Psoas muscle (tissue), 8 donors: ENCODE measurements around the gene FKBP11. TPM values are rescaled to one million over a fixed set of nuclear protein-coding genes. Genes with fewer than 3 reads are reported as not detected.

Source experiments
- ATAC-seq, 4 donors: fragments of 200-7000 bp; cut with Tn5 transposase; one replicate each; pipeline ENCODE4 v1.9.1; 2020; ENCODE audit warnings: moderate library complexity in 3 of 4, mild to moderate bottlenecking in 2 of 4
- DNase-seq, 2 donors: peaks; one replicate each; pipeline ENCODE4 v3.0.0-alpha.2; 2020
- H3K27ac ChIP-seq: fragments of 200-600 bp; one replicate; pipeline ENCODE4 v1.8.0; 2022
- H3K27me3 ChIP-seq, 3 donors: fragments of 200-600 bp in 1 of 3; one replicate each; pipeline versions ENCODE4 v1.6.1 to v1.8.0; 2013 to 2022; ENCODE audit warnings: low read length in 2 of 3, mild to moderate bottlenecking in 2 of 3, moderate library complexity in 1 of 3; ENCODE audit not compliant: insufficient read depth in 3 of 3
- H3K36me3 ChIP-seq, 2 donors: fragments of 200-600 bp in 1 of 2; one replicate each; pipeline versions ENCODE4 v1.6.1 to v1.8.0; 2013 to 2022; ENCODE audit warnings: low read depth in 1 of 2, mild to moderate bottlenecking in 1 of 2, moderate library complexity in 1 of 2; ENCODE audit not compliant: insufficient read depth in 1 of 2
- H3K4me1 ChIP-seq: fragments of 200-600 bp; one replicate; pipeline ENCODE4 v1.8.0; 2022
- H3K4me3 ChIP-seq: fragments of 200-600 bp; one replicate; pipeline ENCODE4 v1.8.0; 2022; ENCODE audit warnings: mild to moderate bottlenecking
- H3K9me3 ChIP-seq: fragments of 200-600 bp; one replicate; pipeline ENCODE4 v1.8.0; 2022
- CTCF ChIP-seq: fragments of 200-600 bp; IDR thresholded peaks from one replicate; pipeline ENCODE4 v1.8.0; 2022; ENCODE audit warnings: antibody characterized with exemption
- WGBS, 3 donors: extraction: QIAGEN DNeasy Blood & Tissue Kit; methylation state at CpG; one replicate each; pipeline versions ENCODE4 v1.1.6 to v1.1.7; 2013; 5-methylcytosine and 5-hydroxymethylcytosine counted together
- intact Hi-C, 2 donors: fragments of 100-400 bp; cut with DNase I; formaldehyde crosslinking; loops; one replicate each; pipeline versions ENCODE4 v1.11.0 to v1.14.2; 2022
- polyA plus RNA-seq, 3 donors: library from polyadenylated mRNA; stranded (reverse); fragments of 200-250 nt; gene quantifications; one replicate each; pipeline ENCODE4 v1.2.3, GENCODE V29; 2013
- total RNA-seq, 4 donors: library from RNA; stranded (reverse); fragmentation: NEBNext Ultra II Directional in 2 of 4; extraction: Animal tissue kit (Norgen Biotek cat#: 25700) in 2 of 4; gene quantifications; one replicate each; pipeline versions ENCODE4 v1.2.1 to v1.2.4, GENCODE V29; 2021 to 2023
- donor health status: healthy with polysubstance abuse.
- donor health status: DM: no; HTN: no; CAD: no; lungs with moderate emphysema.
- donor health status: Bipolar disorder and iron deficiency.
- donor health status: healthy.
- donor health status: DM: yes; HTN: yes; CAD: no.
- donor health status: DM: no; HTN: no; CAD: no.
- donor health status: DM: no; HTN: no; CAD: no.
- donor health status: DM: yes; HTN: yes; CAD: no.

The FKBP11 gene
- total and polyA plus RNA-seq, 7 donors: 1.6 to 7.8 (median 2.6) TPM

- H3K9me3 ChIP-seq: no peaks in the 10 kb centered on the region
- no peak for TF ChIP-seq CTCF
- DNase-seq (no peak), ATAC-seq (no peak)
- H3K27me3 ChIP-seq: no peaks in the 10 kb centered on the region
- 83 to 93% (median 86%) methylated on average over 7 of the region's 7 CpGs for WGBS, 3 donors
- no peak overlapping the region for H3K4me3 ChIP-seq
- H3K27ac ChIP-seq: no peak overlapping the region
- H3K4me1 ChIP-seq: no peaks in the 10 kb centered on the region
- peaks cover 0 to 38% of the 10 kb centered on the region in 2 donors for H3K36me3 ChIP-seq
- intact Hi-C loops: loop anchor here in 1 of 2 donors (5.0 kb wide), 1 partner anchor 87 kb away; the partner anchor contains the start of gene DDX23
Measured at GRCh38 chr12:48938805-48939204, 13.5 kb upstream of the FKBP11 start.

GRCh38 chr12:48937170-48937569 is 11.9 kb upstream of the FKBP11 start:
- intact Hi-C loops: loop anchor here in 1 of 2 donors (5.0 kb wide), 1 partner anchor 85 kb away; the partner anchor contains the start of gene DDX23
- H3K4me3 ChIP-seq: no peak overlapping the region
- no peak for ATAC-seq
- H3K4me1 ChIP-seq: no peaks in the 10 kb centered on the region
- no peak overlapping the region for H3K27ac ChIP-seq
- H3K36me3 ChIP-seq: peaks cover 0 to 50% of the 10 kb centered on the region in 2 donors
- H3K9me3 ChIP-seq: no peaks in the 10 kb centered on the region
- no peaks in the 10 kb centered on the region for H3K27me3 ChIP-seq
- TF ChIP-seq CTCF: no peak
- 83 to 85% (median 83%) methylated on average over 6 of the region's 6 CpGs for WGBS, 3 donors
- no peak for DNase-seq

- Histone ChIP-seq H3K4me1 (no peaks in the 10 kb centered on the region), H3K4me3 (no peak overlapping the region), H3K9me3 (no peaks in the 10 kb centered on the region), H3K27ac (no peak overlapping the region), H3K27me3 (no peaks in the 10 kb centered on the region), H3K36me3 (peaks cover 0 to 54% of the 10 kb centered on the region in 2 donors)
- intact Hi-C loops: loop anchor here (1.0 to 5.0 kb wide), 2 partner anchors 83 to 84 kb away; partner anchors contain the start of gene DDX23 (in 1 of the 2)
- peak; percentile 86 for TF ChIP-seq CTCF
- peak; percentile 57 to 87 (median 78) for ATAC-seq
- peak; percentile 74 to 83 for DNase-seq
Measured at GRCh38 chr12:48936379-48936979, 11.2 kb upstream of the FKBP11 start.

- Histone ChIP-seq H3K36me3 (peaks cover 0 to 52% of the 10 kb centered on the region in 2 donors), H3K4me3 (no peak overlapping the region), H3K27me3 (no peaks in the 10 kb centered on the region), H3K4me1 (no peaks in the 10 kb centered on the region), H3K27ac (no peak overlapping the region), H3K9me3 (no peaks in the 10 kb centered on the region)
- ATAC-seq (no peak), DNase-seq (no peak)
- intact Hi-C loops: no loop called here
- WGBS, 3 donors: 93 to 100% (median 98%) methylated on average over 1 of the region's 1 CpG
- no peak for TF ChIP-seq CTCF
Measured at GRCh38 chr12:48934312-48934706, 9.0 kb upstream of the FKBP11 start.
